ENCODE data around the gene PLB1. TPM values are rescaled to one million over a fixed set of nuclear protein-coding genes. Genes with fewer than 3 reads are reported as not detected.
A peak's percentile ranks its signal among the peaks of the same experiment; 100 is the strongest.

Gene PLB1
- total and polyA plus RNA-seq, 9 of the 15 experiments (the other 6 are each of a cell fraction or from before 2014, with no cell fraction given) = 0.01 to 0.09 (median 0.07) TPM; not detected in 2

DNA sequence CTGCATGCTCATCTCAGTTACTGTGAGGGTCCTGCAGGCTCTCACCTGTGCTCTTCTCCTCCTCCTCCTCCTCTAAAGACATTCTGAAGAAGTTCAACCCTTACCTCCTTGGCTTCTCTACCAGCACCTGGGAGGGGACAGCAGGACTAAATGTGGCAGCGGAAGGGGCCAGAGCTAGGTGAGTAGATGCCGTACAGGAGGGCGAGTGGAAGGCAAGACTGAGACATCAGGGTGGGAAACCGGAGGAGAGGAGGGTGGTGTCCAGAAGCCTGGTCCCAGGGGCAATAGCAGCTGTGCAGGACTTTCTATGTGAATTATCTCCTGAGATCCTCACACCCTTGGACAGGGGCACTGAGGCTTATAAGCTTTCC, 124.9 kb downstream of the PLB1 start:
- Histone ChIP-seq H3K27me3 (ENCODE audit: control insufficient read depth in 2 of 2, insufficient read depth in 2 of 2, low read length in 2 of 2) (peaks cover 5 to 21% of the 10 kb centered on the region in 2 experiments; a peak in 3 of 5 replicates), H2AFZ (ENCODE audit: low read depth, low read length) (no peak overlapping the region), H3K4me2 (ENCODE audit: insufficient read depth, low read length) (no peak overlapping the region), H3K9me1 (ENCODE audit: control insufficient read depth, insufficient read depth, low read length) (no peaks in the 10 kb centered on the region), H3K36me3 (ENCODE audit: control insufficient read depth, insufficient read depth, low read length) (no peaks in the 10 kb centered on the region), H3K27ac (ENCODE audit: extremely low read depth, low read depth, low read length) (no peak overlapping the region), H3K9ac (ENCODE audit: insufficient read depth in 1 of 2, low read depth in 2 of 2, low read length in 2 of 2) (no peak overlapping the region), H3K4me3 (no peak overlapping the region), H3K9me3 (replicated peaks; ENCODE audit: control insufficient read depth, insufficient read depth, low read depth, low read length) (no peaks in the 10 kb centered on the region), H4K20me1 (replicated peaks; ENCODE audit: control insufficient read depth, insufficient read depth, low read length) (peaks cover 3% of the 10 kb centered on the region; the same call in 1 of the 2 replicates), H3K79me2 (ENCODE audit: control insufficient read depth, insufficient read depth, low read length) (no peaks in the 10 kb centered on the region), H3K4me1 (replicated peaks in 1 of 2; ENCODE audit: control insufficient read depth in 2 of 2, insufficient read depth in 2 of 2, low read length in 2 of 2) (peaks cover 10 to 14% of the 10 kb centered on the region in 2 experiments)
- BruUV-seq (replicated peaks) = no TSS peak
- in situ Hi-C loops (cut with MboI) = no loop called here
- DNase-seq (ENCODE audit: extremely low read depth in 1 of 4, low spot score in 3 of 4) = no peak
- no peak for TF ChIP-seq ZNF444 (CRISPR knock-in tag; IDR thresholded peaks at IDR 0.05)
- TF ChIP-seq ZNF589 (CRISPR knock-in tag; IDR thresholded peaks at IDR 0.05; ENCODE audit: low read depth) = peak; percentile 6; the same call in 1 of the 2 replicates
- no peak for TF ChIP-seq ZNF12 (CRISPR knock-in tag; IDR thresholded peaks at IDR 0.05)
- TF ChIP-seq SMC3 (conservative IDR thresholded peaks at IDR 0.05; ENCODE audit: insufficient read depth, low read depth, low read length) = no peak
- TF ChIP-seq CBFB (CRISPR knock-in tag; IDR thresholded peaks at IDR 0.05) = no peak
- ChIA-PET POLR2A (interaction anchor here (0.8 to 1.2 kb wide), 4 partner anchors 9 to 70 kb away, joined by 3 to 6 read pairs (median 3); no protein-coding TSS in a partner anchor), CTCF (ENCODE audit: low intra/inter-chr PET ratio) (interaction anchor here (0.9 to 1.0 kb wide), 2 partner anchors 26 to 54 kb away, joined by 4 to 5 read pairs; no protein-coding TSS in a partner anchor)
- FAIRE-seq = no peak
- no peak for ATAC-seq
- intact Hi-C loops (cut with micrococcal nuclease) = loop anchor here (1.0 kb wide), 1 partner anchor 133 kb away; no protein-coding TSS in a partner anchor
- 8% methylated on average over 4 of the region's 4 CpGs for WGBS (ENCODE audit: insufficient coverage, low coverage, missing lambda C conversion rate)

Data from K562 (cell line).